Mesenchymal stem cell (in vitro differentiated cells and primary cell): ENCODE measurements around the gene CGB1.
"Not testable (repeated sequence)": the region's sequence is repeated elsewhere in the genome, so short reads cannot be mapped to it uniquely, and the experiment has no call there.

Source experiments
- DNase-seq: peaks from one replicate; pipeline ENCODE4 v3.0.0-alpha.2; 2013
- H2AFZ ChIP-seq: one replicate; pipeline ENCODE4 v1.6.1; 2013; ENCODE audit warnings: low read depth, mild to moderate bottlenecking, control low read depth, inconsistent platforms, low read length, moderate library complexity
- H2AK5ac ChIP-seq: 2 replicates; pipeline ENCODE4 v1.6.1; 2013; ENCODE audit warnings: low read length, moderate library complexity, mild to moderate bottlenecking, inconsistent platforms; ENCODE audit not compliant: severe bottlenecking
- H2BK120ac ChIP-seq: one replicate; pipeline ENCODE4 v1.6.1; 2013; ENCODE audit warnings: low read depth, mild to moderate bottlenecking, inconsistent platforms, low read length, moderate library complexity
- H2BK12ac ChIP-seq, 2 experiments: one replicate each; pipeline ENCODE4 v1.6.1; 2013; ENCODE audit warnings: inconsistent platforms in 2 of 2, low read length in 2 of 2, mild to moderate bottlenecking in 2 of 2, moderate library complexity in 2 of 2, control low read depth in 1 of 2
- H2BK15ac ChIP-seq: one replicate; pipeline ENCODE4 v1.6.1; 2013; ENCODE audit warnings: mild to moderate bottlenecking, low read depth, inconsistent platforms; ENCODE audit not compliant: poor library complexity, severe bottlenecking
- H2BK5ac ChIP-seq: 2 replicates; pipeline ENCODE4 v1.6.1; 2013; ENCODE audit warnings: low read depth, mild to moderate bottlenecking, low read length, control low read depth, inconsistent platforms; ENCODE audit not compliant: poor library complexity, severe bottlenecking
- H3K14ac ChIP-seq, 2 experiments: one replicate each; pipeline ENCODE4 v1.6.1; 2013; ENCODE audit warnings: inconsistent platforms in 2 of 2, low read length in 2 of 2, control low read depth in 1 of 2, mild to moderate bottlenecking in 1 of 2, moderate library complexity in 1 of 2
- H3K18ac ChIP-seq, 2 experiments: one replicate each; pipeline ENCODE4 v1.6.1; 2013; ENCODE audit warnings: inconsistent platforms in 2 of 2, low read length in 2 of 2, control low read depth in 1 of 2, low read depth in 1 of 2, mild to moderate bottlenecking in 1 of 2
- H3K23ac ChIP-seq, 2 experiments: one replicate each; pipeline ENCODE4 v1.6.1; 2013; ENCODE audit warnings: inconsistent platforms in 2 of 2, low read length in 2 of 2, mild to moderate bottlenecking in 2 of 2, moderate library complexity in 2 of 2, control low read depth in 1 of 2
- H3K27ac ChIP-seq: 2 replicates; pipeline ENCODE4 v1.5.1; 2013; ENCODE audit warnings: mild to moderate bottlenecking, moderate library complexity, low read length, control low read depth, inconsistent platforms; ENCODE audit not compliant: poor library complexity, severe bottlenecking
- H3K27me3 ChIP-seq, 2 experiments: 2 replicates each; pipeline versions ENCODE4 v1.6.1 to v1.7.0; 2013; ENCODE audit warnings: low read length in 2 of 2, mild to moderate bottlenecking in 2 of 2, moderate library complexity in 2 of 2, control low read depth in 1 of 2, inconsistent platforms in 1 of 2; ENCODE audit not compliant: control insufficient read depth in 1 of 2, insufficient read depth in 1 of 2
- H3K36me3 ChIP-seq, 2 experiments: 2 replicates each; pipeline versions ENCODE4 v1.6.1 to v1.7.0; 2013; ENCODE audit warnings: low read length in 2 of 2, control low read depth in 1 of 2, inconsistent platforms in 1 of 2, low read depth in 1 of 2, mild to moderate bottlenecking in 1 of 2; ENCODE audit not compliant: insufficient read depth in 2 of 2, control insufficient read depth in 1 of 2
- H3K4ac ChIP-seq, 2 experiments: one replicate each; pipeline ENCODE4 v1.6.1; 2013; ENCODE audit warnings: inconsistent platforms in 2 of 2, low read length in 2 of 2, mild to moderate bottlenecking in 2 of 2, moderate library complexity in 2 of 2, control low read depth in 1 of 2, low read depth in 1 of 2
- H3K4me1 ChIP-seq: 2 replicates; pipeline ENCODE4 v1.6.1; 2013; ENCODE audit warnings: low read depth, low read length, control low read depth; ENCODE audit not compliant: control insufficient read depth, insufficient read depth
- H3K4me2 ChIP-seq: 2 replicates; pipeline ENCODE4 v1.6.1; 2013; ENCODE audit warnings: low read length, mild to moderate bottlenecking, inconsistent platforms; ENCODE audit not compliant: poor library complexity, severe bottlenecking
- H3K4me3 ChIP-seq, 2 experiments: 2 replicates each; pipeline versions ENCODE4 v1.5.1 to v1.7.0; 2013; ENCODE audit warnings: low read length in 2 of 2, mild to moderate bottlenecking in 2 of 2, control low read depth in 1 of 2, low read depth in 1 of 2; ENCODE audit not compliant: insufficient read depth in 1 of 2
- H3K79me1 ChIP-seq: replicated peaks from 2 replicates; pipeline ENCODE4 v1.6.1; 2013; ENCODE audit warnings: mild to moderate bottlenecking, control low read depth, low read length, inconsistent platforms; ENCODE audit not compliant: poor library complexity, severe bottlenecking
- H3K9ac ChIP-seq: 2 replicates; pipeline ENCODE4 v1.7.0; 2013; ENCODE audit warnings: mild to moderate bottlenecking, low read length, moderate library complexity
- H3K9me3 ChIP-seq: 2 replicates; pipeline ENCODE4 v1.7.0; 2013; ENCODE audit warnings: mild to moderate bottlenecking, low read length; ENCODE audit not compliant: control insufficient read depth
- H4K8ac ChIP-seq: one replicate; pipeline ENCODE4 v1.6.1; 2013; ENCODE audit warnings: inconsistent platforms, mild to moderate bottlenecking, low read length, moderate library complexity
- H4K91ac ChIP-seq: one replicate; pipeline ENCODE4 v1.6.1; 2013; ENCODE audit warnings: mild to moderate bottlenecking, low read length, inconsistent platforms
- WGBS: methylation state at CpG from one replicate; pipeline ENCODE4 v1.1.7; 2013; ENCODE audit warnings: mixed read lengths; 5-methylcytosine and 5-hydroxymethylcytosine counted together

The CGB1 gene

GRCh38 chr19:49018388-49019241, 18.1 kb downstream of the CGB1 start:
- 53% methylated on average over 49 of the region's 50 CpGs for WGBS
- peaks cover 5 to 30% of the 10 kb centered on the region in 2 experiments for H3K27me3 ChIP-seq
- not testable (repeated sequence) for H3K27ac ChIP-seq, H2AK5ac ChIP-seq, H4K8ac ChIP-seq, H3K4ac ChIP-seq, H2BK15ac ChIP-seq, H4K91ac ChIP-seq, H2AFZ ChIP-seq, H2BK120ac ChIP-seq, H3K79me1 ChIP-seq, H3K18ac ChIP-seq, H3K14ac ChIP-seq, DNase-seq, H2BK12ac ChIP-seq, H2BK5ac ChIP-seq, H3K23ac ChIP-seq, H3K9me3 ChIP-seq
- H3K4me1 ChIP-seq, result peaks cover 15% of the 10 kb centered on the region
- H3K36me3 ChIP-seq, result peaks cover 24 to 32% of the 10 kb centered on the region in 2 experiments
- H3K9ac ChIP-seq, result peak overlapping the region; percentile 45
- peak overlapping the region in 1 of 2 experiments; percentile 70 for H3K4me3 ChIP-seq
- peak overlapping the region; percentile 85 for H3K4me2 ChIP-seq

GRCh38 chr19:49017666-49018351, 18.9 kb downstream of the CGB1 start:
- Histone ChIP-seq H3K4ac (peak overlapping the region in 1 of 2 experiments; percentile 17), H3K4me2 (peak overlapping the region; percentile 85), H3K27ac (no peak overlapping the region), H2BK5ac (no peak overlapping the region), H3K18ac (no peak overlapping the region), H3K23ac (no peak overlapping the region), H3K36me3 (peaks cover 26 to 32% of the 10 kb centered on the region in 2 experiments), H3K9ac (peak overlapping the region; percentile 45), H2BK15ac (no peak overlapping the region), H2AK5ac (no peak overlapping the region), H2BK12ac (no peak overlapping the region), H2AFZ (no peak overlapping the region), H4K8ac (no peak overlapping the region), H3K4me3 (peak overlapping the region; percentile 44 to 70), H3K14ac (no peak overlapping the region), H3K4me1 (peaks cover 15% of the 10 kb centered on the region), H2BK120ac (no peak overlapping the region), H3K9me3 (no peaks in the 10 kb centered on the region), H3K79me1 (no peaks in the 10 kb centered on the region), H3K27me3 (peaks cover 5 to 30% of the 10 kb centered on the region in 2 experiments), H4K91ac (no peak overlapping the region)
- WGBS, result 1% methylated on average over 48 of the region's 62 CpGs
- DNase-seq, result peak; percentile 72

GRCh38 chr19:49017041-49017665, 19.5 kb downstream of the CGB1 start, which contains the start of gene LHB:
TSS of gene LHB (minus strand) at chr19:49017091. CDS start at chr19:49017081, 10 bp downstream.
- Histone ChIP-seq H4K8ac (peak within 1 kb of the TSS; percentile 52), H3K27ac (no peak within 1 kb of the TSS), H2BK12ac (no peak within 1 kb of the TSS), H3K79me1 (no peaks in the 10 kb centered on the region), H3K27me3 (peaks cover 5 to 30% of the 10 kb centered on the region in 2 experiments), H2AK5ac (no peak within 1 kb of the TSS), H3K4ac (no peak within 1 kb of the TSS), H3K36me3 (peaks cover 33 to 39% of the 10 kb centered on the region in 2 experiments), H3K9ac (peak within 1 kb of the TSS; percentile 45), H3K14ac (no peak within 1 kb of the TSS), H3K4me1 (peaks cover 15% of the 10 kb centered on the region), H2BK5ac (no peak within 1 kb of the TSS), H3K18ac (no peak within 1 kb of the TSS), H3K9me3 (no peaks in the 10 kb centered on the region), H3K4me2 (peak within 1 kb of the TSS; percentile 85), H2AFZ (no peak within 1 kb of the TSS), H4K91ac (no peak within 1 kb of the TSS), H2BK120ac (no peak within 1 kb of the TSS), H2BK15ac (no peak within 1 kb of the TSS), H3K23ac (no peak within 1 kb of the TSS), H3K4me3 (peak within 1 kb of the TSS; percentile 44 to 70)
- DNase-seq, result no peak
- 71% methylated on average over 11 of the region's 17 CpGs for WGBS
